Right ventricle myocardium superior (tissue), 1 donor: Measurements from ENCODE around the gene RCVRN. TPM values are rescaled to one million over a fixed set of nuclear protein-coding genes. Genes with fewer than 3 reads are reported as not detected.

Source experiments
- ATAC-seq: fragments of 200-7000 bp; cut with Tn5 transposase; one replicate; pipeline ENCODE4 v1.9.1; 2020; ENCODE audit warnings: mild to moderate bottlenecking; ENCODE audit not compliant: poor library complexity
- DNase-seq: peaks from one replicate; pipeline ENCODE4 v3.0.0-alpha.2; 2020
- intact Hi-C: fragments of 100-400 bp; cut with DNase I; formaldehyde crosslinking; loops from one replicate; pipeline ENCODE4 v1.11.2; 2022
- total RNA-seq: library from RNA; stranded (reverse); fragmentation: NEBNext Ultra II Directional; extraction: Animal tissue kit (Norgen Biotek cat#: 25700); gene quantifications from one replicate; pipeline ENCODE4 v1.2.1, GENCODE V29; 2021
- donor health status: DM: no; HTN: yes; CAD: no; lungs with severe emphysema.

The RCVRN gene
- total RNA-seq, 1 donor from 2014 or later, result not detected

DNA sequence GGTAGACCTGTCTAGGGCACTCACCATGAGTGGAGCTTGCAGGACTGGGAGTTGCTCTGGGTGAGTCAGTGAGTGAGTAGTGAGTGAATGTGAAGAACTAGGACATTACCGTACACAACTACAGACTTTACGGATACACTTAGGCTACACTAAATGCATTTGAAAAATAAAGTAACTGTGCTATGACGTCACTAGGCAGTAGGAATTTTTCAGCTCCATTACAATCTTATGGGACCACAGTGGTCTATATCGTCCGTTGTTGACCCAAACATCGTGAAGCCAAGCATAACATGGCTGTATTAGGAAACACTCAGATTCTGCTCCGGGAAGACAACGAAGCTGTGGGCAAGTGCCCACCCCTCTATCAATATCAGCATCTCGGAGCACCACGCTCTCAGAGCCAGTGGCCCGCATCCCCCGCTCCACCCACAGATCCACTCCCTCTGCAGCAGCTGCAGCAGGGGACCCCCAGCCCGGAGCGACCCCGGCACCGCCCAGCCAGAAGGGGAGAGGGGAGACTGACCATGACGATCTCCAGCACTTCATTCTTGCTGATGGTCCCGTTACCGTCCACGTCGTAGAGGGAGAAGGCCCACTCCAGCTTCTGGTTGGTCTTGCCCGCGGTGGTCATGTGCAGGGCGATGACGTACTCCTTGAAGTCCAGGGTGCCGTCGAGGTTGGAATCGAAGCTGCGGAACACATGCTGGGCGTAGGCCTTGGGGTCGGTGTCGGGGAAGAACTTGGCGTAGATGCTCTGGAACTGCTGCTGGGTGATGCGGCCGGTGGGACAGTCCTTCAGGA, 594 bp downstream of the RCVRN start:
- no peak for DNase-seq
- intact Hi-C loops, result loop anchor here (10.0 kb wide), 1 partner anchor 170 kb away; no protein-coding TSS in a partner anchor
- ATAC-seq, result no peak

DNA sequence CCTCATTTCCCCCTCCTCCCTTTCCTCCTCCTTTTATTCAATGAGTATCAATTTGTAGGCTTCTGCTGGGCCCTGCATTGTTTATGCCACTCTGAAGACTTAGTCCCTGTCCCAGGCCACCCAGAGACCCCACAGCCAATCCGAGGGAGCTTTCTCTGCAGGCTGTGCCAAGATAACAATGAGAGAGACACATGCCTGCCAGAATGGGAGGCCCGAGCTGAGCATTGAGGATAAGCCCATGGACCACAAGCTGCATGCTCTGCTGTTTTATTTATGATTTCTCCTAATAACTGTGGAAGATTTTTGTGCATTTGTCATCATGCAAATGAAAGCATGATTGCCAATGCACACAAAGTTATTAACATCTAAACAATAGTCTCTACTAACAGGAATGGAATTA, 3.0 kb downstream of the RCVRN start:
- intact Hi-C loops, result loop anchor here (10.0 kb wide), 1 partner anchor 167 kb away; no protein-coding TSS in a partner anchor
- ATAC-seq (no peak), DNase-seq (no peak)

DNA sequence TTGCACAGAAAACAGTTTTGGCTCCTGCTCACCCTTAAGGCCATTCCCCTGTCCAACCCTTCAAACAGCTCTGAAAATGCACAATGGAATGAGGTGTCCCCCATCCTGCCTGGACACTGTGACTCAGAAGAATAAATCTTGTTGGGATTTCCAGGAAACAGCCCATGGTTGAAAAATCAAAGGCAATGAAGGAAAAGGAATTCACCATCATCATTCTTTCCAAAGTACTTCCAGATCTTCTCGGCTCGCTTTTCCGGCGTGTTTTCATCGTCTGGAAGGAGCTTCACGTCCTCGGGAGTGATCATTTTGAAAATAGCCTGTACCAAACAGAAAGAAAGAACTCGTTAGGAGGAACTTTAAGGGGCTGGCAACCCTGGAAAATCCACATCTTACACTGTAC, 4.3 kb downstream of the RCVRN start:
- DNase-seq (no peak), ATAC-seq (no peak)
- intact Hi-C loops, result loop anchor here (10.0 kb wide), 1 partner anchor 166 kb away; no protein-coding TSS in a partner anchor

DNA sequence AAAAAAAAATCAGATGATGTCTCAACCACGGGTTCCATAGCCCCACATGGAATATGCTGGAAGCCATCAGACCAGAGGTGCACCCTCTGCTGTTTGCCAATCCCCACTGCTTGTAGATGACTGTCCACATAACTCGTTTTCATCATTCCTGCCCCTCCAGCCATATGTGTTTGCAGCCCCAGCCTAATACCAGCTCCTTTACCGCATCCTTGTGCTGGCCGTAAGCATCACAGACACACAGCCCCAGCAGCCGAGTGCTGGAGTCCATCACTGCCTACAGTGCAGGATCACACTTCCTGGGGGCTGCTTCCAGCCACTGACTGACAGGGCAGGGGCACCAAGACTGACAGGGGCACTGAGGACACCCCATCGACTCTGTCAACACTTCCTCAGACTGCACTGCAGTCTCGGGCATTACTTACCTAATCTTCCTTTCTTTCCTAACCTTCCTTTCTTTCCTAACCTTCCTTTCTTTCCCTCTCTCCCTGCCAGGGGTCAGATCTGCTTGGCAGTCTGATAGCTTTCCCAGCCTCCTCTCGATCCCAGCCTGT, 5.0 kb downstream of the RCVRN start:
- intact Hi-C loops, result loop anchor here (10.0 kb wide), 1 partner anchor 165 kb away; no protein-coding TSS in a partner anchor
- ATAC-seq, result peak; percentile 28

DNA sequence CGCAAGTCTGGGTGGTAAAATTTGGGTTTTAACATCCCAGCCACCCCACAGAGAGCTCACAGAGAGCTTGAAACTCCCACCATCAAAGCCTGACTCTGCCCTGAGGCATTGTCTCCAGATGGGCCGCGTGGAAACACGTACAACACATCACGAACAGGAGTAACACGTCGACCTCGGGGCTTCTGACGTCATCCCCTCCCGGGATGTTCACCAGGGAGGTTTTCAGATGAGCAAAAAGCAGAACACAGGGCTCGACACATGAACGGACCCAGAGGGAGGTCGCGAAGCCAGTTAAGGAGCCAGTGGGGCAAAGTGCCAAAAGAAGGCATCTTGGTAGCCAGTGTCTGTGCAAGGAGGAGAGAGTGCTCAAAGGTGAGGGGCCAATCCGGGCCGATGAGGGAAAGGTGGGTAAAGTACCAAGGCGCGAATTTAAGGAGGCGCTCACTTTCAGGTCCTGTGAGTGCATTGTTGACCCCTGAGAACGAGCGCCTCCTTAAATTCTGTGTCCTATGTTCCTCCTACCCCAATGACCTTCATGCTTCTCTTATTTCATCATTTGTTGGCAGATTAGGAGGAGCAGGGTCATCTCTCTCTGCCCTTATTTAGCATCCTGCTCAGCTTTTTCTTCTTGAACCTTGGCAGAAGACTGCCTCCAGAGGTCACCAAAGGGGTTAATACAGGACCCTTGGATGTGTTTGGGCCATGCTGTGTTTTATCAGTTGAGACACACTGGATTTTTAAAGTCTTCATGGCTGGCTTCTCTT, 5.6 kb downstream of the RCVRN start:
- intact Hi-C loops, result loop anchor here (10.0 kb wide), 1 partner anchor 165 kb away; no protein-coding TSS in a partner anchor
- ATAC-seq, result peak; percentile 31

More for the DNA sequence above, 5.0 kb downstream of the RCVRN start:
- no peak for DNase-seq

DNA sequence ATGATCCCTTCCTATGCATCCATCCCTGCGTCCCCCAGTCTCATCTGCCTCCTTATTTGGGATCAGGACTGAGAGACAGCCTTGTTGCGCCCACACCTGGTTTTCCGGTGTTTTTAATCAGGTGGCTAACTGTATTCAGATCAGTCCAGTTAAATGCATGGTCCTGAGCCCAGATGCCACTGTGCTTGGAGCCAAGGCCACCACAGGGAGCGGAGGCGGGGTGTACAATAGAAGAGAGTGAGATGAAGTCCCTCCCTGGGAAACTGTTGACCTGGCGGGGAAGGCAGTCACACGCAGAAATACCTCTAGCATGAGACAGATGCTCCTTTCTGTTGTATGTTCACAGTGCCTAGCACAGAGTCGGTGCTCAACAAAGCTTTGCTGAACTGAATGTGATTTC, 6.3 kb downstream of the RCVRN start:
- no peak for DNase-seq
- no peak for ATAC-seq
- intact Hi-C loops, result no loop called here

More for the DNA sequence above, 5.6 kb downstream of the RCVRN start:
- peak; percentile 47 for DNase-seq

DNA sequence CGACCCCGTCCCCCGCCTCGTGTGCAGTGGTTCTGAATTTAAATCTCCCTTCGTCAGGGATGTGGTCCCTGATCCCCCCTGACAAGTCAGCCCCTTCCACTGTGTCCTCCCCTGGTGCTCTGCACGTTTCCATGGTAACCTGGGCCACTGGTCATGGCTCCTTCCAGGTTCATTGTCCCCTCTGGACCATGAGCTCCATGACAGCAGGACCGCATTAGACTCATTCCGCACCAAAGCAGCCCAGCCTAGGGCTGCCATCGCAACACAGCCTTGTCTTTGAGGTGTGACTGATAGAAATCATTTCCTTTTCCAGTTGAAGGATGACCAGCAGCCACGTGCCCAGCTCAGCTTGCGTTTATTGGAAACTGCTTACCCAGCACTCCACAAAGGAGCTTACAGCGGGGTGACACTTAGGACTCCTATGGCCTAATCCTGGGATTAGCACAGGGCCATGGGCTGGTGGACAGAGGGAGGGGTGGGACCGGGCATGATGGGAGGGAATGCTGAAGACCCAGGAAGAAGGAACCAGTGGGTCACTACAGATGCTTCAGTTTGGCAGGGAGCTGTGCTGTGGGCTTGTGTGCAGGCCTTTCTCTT, 7.6 kb downstream of the RCVRN start:
- intact Hi-C loops, result no loop called here
- no peak for DNase-seq
- no peak for ATAC-seq

DNA sequence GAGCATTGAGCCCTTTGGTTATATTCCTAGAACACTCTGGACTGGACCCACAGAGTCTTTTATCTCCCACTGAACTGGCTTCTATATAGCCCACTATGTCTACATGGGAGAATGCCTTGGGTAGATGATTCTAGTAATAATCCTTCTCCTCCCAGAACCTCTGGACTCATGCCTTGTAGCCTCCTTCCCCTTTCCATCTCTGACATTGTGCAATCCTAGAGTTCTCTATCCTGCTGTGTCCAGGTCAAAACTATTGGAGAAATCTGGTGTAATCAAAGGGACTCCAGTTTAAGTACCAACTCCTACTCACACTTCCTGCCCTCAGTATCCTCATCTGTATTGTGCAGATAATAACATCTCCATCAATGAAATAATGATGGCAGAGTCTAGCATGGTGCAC, 9.1 kb downstream of the RCVRN start:
- ATAC-seq (no peak), DNase-seq (no peak)
- intact Hi-C loops, result no loop called here

DNA sequence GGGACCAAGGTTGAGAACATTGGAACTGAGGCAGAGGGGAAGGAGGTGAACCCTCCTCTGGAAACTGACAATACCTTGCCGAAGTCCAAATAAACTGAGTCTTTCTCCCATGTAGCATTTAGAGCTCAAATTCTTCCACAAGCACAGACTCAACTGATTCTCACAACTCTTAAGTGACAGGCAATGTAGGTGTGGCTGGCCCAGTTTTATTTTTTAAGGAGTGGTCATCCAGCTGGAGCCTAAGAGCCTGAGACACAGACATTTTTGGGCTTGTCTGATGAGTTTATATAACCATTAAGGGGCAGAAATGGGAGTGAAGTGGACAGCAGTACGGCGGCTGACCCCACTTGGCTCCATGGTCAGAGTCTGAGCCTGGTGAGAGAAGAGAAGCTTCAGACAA, 10.8 kb downstream of the RCVRN start:
- DNase-seq (no peak), ATAC-seq (no peak)
- intact Hi-C loops, result no loop called here

DNA sequence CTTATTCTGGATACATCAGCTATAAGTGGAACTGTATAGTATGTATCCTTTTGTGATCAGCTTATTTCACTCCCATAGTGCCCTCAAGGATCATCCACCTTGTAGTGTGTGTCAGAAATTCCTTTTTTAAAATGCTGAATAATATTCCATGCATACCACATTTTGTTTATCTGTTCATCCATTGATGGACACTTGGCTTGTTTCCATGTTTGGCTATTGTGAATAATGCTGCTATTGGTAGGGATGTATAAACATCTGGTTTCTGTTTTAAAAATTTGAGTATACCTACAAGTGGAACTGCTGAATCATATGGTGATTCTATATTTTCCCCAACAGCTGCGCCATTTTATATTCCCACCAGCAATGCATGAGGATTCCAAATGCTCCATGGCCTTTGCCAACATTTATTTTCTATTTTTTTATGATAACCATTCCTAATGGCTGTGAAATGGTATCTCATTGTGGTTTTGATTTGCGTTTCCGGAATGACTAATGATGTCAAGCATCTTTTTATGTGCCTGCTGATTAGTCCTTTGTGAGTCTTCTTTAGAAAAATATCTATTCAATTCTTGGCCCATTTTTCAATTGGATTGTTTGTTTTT, 11.6 kb downstream of the RCVRN start:
- intact Hi-C loops, result no loop called here
- no peak for DNase-seq
- no peak for ATAC-seq

DNA sequence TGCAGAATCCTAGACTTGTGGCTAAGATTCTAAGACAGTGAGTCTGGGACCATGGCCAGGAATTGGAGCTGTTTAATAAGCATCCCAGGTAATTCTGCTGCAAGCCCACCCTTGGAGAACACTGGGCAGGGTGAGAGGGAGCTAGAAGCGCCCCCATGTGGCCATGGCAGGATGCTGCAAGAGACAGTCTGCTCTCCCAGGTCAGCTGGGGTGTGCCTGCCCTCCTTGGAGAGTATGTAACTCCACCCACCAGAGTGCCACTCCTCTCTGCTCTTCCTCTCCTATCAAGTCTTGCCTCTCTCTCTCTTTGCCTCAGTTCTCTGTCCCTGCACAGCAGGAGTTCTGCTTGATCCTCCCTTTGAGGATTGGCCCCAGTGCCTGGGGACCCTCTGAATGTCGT, 14.9 kb downstream of the RCVRN start:
- DNase-seq, result peak; percentile 56
- intact Hi-C loops, result no loop called here
- ATAC-seq, result peak; percentile 84

DNA sequence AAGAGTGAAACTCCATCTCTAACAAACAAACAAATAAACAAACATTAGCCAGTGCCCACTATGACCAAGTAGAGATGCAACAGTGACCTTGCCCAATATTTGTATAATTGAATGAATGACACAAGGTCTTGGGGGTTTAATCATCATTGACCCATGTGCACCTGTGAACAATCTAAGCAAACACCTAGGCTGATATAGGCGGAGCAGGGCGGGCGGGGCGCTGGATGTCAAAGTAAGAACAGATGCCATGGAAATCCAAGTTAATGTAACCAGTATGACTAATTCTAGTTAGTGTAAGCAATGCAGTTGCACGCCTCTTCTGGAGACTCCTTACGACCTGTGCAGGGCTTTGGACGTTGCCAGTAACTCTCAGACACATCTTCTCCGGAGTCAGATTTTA, 17.6 kb downstream of the RCVRN start:
- intact Hi-C loops, result loop anchor here (10.0 kb wide), 1 partner anchor 93 kb away; the partner anchor contains the start of gene DHRS7C
- DNase-seq (no peak), ATAC-seq (no peak)

DNA sequence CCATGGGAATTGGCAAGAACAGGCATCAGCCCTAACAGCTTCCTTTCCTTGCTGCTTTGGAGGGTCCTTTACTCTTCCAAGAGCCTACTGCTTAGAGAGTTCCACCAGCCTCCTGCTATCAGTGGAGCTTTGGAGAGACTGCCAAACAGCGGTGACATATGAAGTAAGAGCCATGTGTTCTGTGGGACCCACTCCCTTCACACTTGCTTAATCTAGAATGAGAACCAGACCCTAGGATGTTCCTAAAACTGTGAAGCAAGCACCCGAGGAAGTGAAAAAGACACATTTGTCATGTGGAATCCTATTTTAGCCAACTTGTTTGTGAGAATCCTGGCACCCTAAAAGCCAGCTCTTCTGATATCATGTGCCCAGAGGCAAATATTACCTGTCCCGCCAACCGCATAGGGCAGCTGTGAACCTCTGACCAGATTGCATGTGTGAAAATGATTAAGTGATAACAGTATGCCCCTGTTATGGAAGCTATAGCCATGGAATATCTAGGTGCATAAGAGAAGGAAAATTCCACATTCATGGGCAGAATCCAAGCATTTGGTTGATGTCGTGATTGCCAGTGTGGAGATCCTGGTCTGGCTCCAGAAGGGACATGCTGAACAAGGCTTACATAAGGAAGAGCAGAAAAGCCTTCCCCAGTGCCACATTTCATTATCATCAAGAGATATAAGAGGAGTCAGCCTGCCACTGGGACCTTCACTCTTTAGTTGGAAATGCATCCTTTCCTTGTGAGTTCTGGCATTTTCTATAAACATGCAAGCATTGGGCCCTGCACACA, 18.7 kb downstream of the RCVRN start:
- intact Hi-C loops, result loop anchor here (10.0 kb wide), 1 partner anchor 92 kb away; the partner anchor contains the start of gene DHRS7C
- DNase-seq, result no peak
- no peak for ATAC-seq

DNA sequence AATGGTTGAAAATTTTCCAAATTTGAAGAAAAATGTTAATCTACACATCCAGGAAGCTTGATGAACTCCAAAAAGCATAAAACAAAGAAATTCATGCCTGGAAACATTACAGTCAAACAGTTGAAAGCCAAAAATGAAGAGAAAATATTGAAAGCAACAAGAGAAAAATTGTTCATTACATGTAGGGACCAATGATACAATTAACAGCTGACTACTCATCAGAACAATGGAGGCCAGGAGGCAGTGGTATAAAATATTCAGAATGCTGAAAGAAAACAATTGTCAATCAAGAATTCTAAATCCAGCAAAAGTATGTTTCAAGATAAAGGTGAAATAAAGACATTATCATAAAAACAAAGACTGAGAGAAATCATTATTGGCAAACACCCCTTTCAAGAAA, 21.6 kb downstream of the RCVRN start:
- ATAC-seq (no peak), DNase-seq (no peak)
- intact Hi-C loops, result loop anchor here (10.0 kb wide), 1 partner anchor 89 kb away; the partner anchor contains the start of gene DHRS7C

DNA sequence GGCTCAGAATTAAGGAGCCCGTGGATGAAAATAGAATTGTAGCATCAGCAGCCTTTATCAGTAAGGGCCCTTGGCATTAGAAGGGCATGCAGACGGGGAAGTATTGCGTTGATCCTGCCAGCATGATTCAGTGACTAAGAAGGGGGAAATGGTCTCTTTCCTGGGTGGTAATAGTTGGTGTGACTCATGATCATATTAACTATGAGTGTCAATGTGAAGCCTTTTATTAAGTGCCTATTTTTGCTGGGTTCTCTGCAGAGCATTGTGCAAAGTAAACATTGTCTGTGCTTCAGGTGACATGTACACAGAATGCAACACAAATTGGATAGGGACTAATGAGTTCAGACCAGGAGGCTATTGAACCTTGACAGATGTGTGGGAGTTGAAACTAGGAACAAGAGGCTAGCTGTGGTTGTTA, 24.5 kb downstream of the RCVRN start:
- ATAC-seq (peak; percentile 34), DNase-seq (no peak)
- intact Hi-C loops, result loop anchor here (10.0 kb wide), 1 partner anchor 86 kb away; the partner anchor contains the start of gene DHRS7C

DNA sequence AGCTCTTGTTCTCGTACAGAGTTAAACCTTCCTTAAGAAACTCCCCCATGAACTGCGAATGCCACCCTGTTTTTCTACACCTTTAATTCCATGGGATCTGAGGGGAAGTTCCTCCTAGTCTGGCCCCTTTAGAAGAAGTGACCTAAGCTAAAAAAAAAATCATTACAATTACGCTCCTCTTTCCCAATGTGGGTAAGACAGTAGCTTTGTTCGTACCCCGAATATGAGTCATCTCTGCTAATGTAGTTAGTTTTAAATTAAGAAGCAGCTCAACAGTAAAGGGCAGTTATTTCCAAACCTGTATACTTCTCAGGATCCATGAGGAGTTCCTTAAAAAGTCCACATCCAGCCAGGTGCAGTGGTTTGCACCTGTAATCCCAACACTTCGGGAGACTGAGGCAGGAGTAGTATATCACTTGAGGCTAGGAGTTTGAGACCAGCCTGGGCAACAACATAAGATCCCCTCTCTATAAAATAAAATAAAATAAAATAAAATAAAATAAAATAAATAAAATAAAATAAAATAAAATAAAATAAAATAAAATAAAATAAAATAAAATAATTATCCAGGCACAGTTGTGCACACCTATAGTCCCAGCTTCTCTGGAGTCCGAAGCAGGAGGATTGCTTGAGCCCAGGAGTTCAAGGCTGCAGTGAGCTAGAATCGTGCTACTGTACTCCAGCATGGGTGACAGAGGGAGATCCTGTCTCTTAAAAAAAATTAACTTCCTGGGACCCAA, 26.1 kb downstream of the RCVRN start:
- intact Hi-C loops, result no loop called here
- ATAC-seq (no peak), DNase-seq (no peak)

DNA sequence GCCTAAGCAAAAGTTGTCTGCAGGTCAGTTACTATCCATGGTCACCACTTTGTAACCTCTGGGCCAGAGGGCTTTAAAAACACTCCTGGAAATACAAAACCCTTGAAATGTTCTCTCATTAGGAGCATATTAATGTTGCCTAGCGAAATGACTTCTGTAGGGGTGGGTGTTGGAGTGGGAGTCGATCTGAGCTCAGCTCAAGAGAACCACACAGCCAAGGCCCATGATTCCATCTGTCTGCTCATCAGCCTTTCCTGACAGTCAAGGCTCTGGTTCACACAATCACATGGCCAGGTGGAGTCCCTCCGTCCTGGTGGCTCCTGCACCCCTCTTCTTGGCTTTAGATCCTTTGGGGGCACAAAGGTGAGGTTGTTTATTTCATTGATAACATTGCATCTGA, 26.7 kb downstream of the RCVRN start:
- ATAC-seq, result no peak
- intact Hi-C loops, result no loop called here
- no peak for DNase-seq
